BJ (cell line): ENCODE measurements around the gene MAGED2. TPM values are rescaled to one million over a fixed set of nuclear protein-coding genes. Genes with fewer than 3 reads are reported as not detected.

ENCODE experiments used
- CTCF ChIA-PET: fragments of 350-600 bp; formaldehyde crosslinking; extraction: SDS; loops from one replicate; lab custom pipeline; 2021; ENCODE audit warnings: antibody characterized with exemption, inconsistent platforms; lab: Yijun Ruan, JAX
- POLR2A ChIA-PET: fragments of 300-600 bp; sonication (Branson Sonifier 250); formaldehyde crosslinking; extraction: SDS; loops from one replicate; lab custom pipeline; 2021; ENCODE audit warnings: antibody characterized with exemption; lab: Charles Lee
- DNase-seq: peaks from one replicate; pipeline ENCODE4 v3.0.0-alpha.2; 2011; ENCODE audit warnings: low read depth
- H3K27me3 ChIP-seq: 2 replicates; pipeline ENCODE4 v1.6.0; 2011; ENCODE audit warnings: low read length; ENCODE audit not compliant: control insufficient read depth, insufficient read depth
- H3K36me3 ChIP-seq: 2 replicates; pipeline ENCODE4 v1.5.1; 2011; ENCODE audit warnings: low read length; ENCODE audit not compliant: control insufficient read depth, insufficient read depth
- H3K4me3 ChIP-seq: 2 replicates; pipeline ENCODE4 v1.5.1; 2011; ENCODE audit warnings: low read depth, mild to moderate bottlenecking, control low read depth, low read length
- polyA plus RNA-seq: library from polyadenylated mRNA; depleted of rRNA; stranded (reverse); fragments of >200 nt; gene quantifications from 2 replicates; pipeline ENCODE4 v1.2.3, GENCODE V29; 2011
- TF ChIP-seq, protein P1 (sequence below): IDR thresholded peaks from 2 replicates; pipeline ENCODE4 v1.5.1; 2011; ENCODE audit warnings: low read depth, mild to moderate bottlenecking, control low read depth, inconsistent platforms, low read length, moderate library complexity; ENCODE audit not compliant: insufficient read depth

Gene MAGED2
- polyA plus RNA-seq, 1 experiment: 298 TPM

DNA sequence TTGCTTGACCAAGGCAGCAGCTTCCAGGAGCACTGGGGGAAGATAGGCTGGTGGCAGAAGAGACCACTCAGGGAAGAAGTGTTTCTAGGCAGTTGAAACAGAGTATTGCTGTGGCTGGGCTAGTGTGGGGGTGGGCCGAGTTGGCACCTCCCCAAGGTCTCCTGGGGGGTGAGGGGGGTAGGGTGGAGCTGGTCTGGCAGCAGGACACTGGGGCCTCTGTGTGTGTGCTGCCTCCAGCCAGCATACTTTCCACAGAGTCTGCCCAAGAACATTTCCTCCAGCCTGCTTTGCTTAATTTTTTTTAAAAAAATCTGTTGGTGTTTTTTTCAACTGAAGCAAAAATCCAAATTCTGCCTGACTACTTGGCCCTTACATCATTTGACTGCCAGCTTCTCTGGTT, 13.5 kb upstream of the MAGED2 start:
- Histone ChIP-seq H3K4me3 (no peak overlapping the region), H3K36me3 (no peaks in the 10 kb centered on the region), H3K27me3 (peaks cover 2% of the 10 kb centered on the region; the same call in 1 of the 2 replicates)
- ChIA-PET POLR2A (interaction anchor here (0.6 kb wide), 1 partner anchor 263 kb away, joined by 5 read pairs; no protein-coding TSS in a partner anchor), CTCF (no interaction called here)
- TF ChIP-seq, protein P1, sequence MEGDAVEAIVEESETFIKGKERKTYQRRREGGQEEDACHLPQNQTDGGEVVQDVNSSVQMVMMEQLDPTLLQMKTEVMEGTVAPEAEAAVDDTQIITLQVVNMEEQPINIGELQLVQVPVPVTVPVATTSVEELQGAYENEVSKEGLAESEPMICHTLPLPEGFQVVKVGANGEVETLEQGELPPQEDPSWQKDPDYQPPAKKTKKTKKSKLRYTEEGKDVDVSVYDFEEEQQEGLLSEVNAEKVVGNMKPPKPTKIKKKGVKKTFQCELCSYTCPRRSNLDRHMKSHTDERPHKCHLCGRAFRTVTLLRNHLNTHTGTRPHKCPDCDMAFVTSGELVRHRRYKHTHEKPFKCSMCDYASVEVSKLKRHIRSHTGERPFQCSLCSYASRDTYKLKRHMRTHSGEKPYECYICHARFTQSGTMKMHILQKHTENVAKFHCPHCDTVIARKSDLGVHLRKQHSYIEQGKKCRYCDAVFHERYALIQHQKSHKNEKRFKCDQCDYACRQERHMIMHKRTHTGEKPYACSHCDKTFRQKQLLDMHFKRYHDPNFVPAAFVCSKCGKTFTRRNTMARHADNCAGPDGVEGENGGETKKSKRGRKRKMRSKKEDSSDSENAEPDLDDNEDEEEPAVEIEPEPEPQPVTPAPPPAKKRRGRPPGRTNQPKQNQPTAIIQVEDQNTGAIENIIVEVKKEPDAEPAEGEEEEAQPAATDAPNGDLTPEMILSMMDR: no peak
- no peak for DNase-seq

DNA sequence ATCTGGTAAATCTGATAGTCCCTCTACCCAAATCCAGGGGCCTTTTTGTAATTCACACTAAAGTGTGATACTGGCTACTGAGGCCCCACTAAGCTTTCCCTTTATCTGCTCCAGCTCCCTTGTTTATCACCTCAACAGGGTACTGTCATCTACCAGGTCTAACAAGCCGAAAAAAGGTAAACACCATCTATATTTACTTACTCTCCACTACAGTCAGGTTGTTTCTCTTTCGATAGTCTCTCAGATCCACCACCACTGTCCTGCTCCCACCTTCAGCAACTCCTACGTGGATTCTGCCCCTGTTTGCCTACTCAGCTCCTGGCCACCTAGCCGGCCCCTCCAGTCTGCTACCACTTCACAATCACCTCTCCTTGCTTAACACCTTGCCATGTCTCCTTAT, 12.8 kb upstream of the MAGED2 start:
- CTCF ChIA-PET: no interaction called here

DNA sequence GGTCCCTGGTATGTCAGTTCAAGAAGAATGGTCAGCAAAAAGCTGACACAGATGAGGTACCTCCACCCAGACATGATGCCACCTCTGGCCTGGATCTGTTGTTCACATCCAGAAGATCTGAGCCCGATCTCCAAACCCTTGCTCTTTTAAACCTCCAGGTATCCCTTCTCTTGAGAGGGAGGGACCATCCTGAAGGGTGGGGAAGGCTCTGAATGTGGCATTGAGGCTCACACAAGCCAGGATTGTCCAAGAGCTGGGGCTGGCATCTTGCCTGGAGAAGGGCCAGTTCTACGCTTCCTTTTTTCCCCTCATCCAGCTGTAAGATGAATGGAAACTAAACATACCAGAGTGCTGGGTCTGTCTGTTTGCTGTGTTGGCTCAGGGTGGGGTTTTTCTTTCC, 9.4 kb upstream of the MAGED2 start, which contains the start of gene ITIH6:
Gene ITIH6, minus strand, starts transcription at position 119 of the 400 bp plus-strand sequence. Its CDS starts 45 bp downstream, at position 74.
- ChIA-PET POLR2A (no interaction called here), CTCF (no interaction called here)
- TF ChIP-seq, protein P1: no peak
- no peak for DNase-seq
- H3K36me3 ChIP-seq: no peaks in the 10 kb centered on the region
- H3K27me3 ChIP-seq: peaks cover 2% of the 10 kb centered on the region; the same call in 1 of the 2 replicates
- no peak within 1 kb of the TSS for H3K4me3 ChIP-seq

More for the DNA sequence above, 12.8 kb upstream of the MAGED2 start:
- no peak overlapping the region for H3K4me3 ChIP-seq
- DNase-seq: no peak
- H3K27me3 ChIP-seq: peaks cover 2% of the 10 kb centered on the region; the same call in 1 of the 2 replicates
- POLR2A ChIA-PET: interaction anchor here (0.6 kb wide), 1 partner anchor 264 kb away, joined by 5 read pairs; no protein-coding TSS in a partner anchor
- H3K36me3 ChIP-seq: no peaks in the 10 kb centered on the region
- TF ChIP-seq, protein P1: no peak

DNA sequence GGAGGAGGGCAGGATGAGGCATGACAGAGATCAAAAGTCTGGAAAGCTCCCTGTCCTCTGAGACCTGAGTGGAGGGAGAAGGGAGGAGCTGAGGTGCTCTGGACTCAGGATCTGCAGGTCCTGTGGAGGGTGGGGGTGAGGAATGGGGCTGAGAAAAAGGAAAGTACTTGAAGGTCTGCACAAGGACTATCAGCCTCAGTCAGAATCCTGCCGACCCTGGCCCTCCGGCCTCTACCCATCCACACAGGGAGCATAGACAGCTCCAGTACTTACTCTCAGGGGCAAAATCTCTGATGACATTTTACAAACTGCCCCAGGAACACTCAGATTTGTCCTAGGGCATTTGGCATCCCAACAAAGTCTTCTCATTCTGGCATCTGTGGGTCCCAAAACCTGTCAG, 8.5 kb upstream of the MAGED2 start:
- Histone ChIP-seq H3K27me3 (peaks cover 2% of the 10 kb centered on the region; the same call in 1 of the 2 replicates), H3K36me3 (no peaks in the 10 kb centered on the region), H3K4me3 (no peak overlapping the region)
- TF ChIP-seq, protein P1: no peak
- POLR2A ChIA-PET: no interaction called here
- DNase-seq: no peak
- CTCF ChIA-PET: no interaction called here

DNA sequence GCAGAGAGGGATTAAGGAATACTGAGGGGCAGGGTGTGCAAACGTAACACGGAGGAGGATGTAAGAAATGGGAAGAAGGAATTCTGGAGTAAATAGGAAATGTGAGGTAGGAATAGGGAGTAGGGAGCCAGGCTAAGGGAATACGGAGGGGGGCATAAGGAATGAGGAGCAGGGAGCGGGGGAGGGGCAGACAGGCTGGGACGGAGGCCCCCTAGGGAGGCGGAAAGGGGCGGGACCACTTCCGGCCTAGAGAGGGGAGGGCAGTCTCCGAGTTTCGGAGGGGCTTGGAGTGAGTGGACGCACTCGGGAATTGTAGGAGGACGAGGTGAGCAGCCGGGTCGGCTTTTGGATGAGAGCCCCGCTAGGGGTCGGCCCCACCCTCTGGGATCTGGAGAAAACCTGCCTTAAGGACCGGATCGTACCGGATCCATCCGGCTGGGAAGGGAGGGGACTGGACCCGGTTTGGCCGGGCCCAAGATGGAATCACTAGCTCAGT, 612 bp downstream of the MAGED2 start:
- CTCF ChIA-PET: no interaction called here
- POLR2A ChIA-PET: interaction anchor here (1.0 kb wide), 1 partner anchor 169 kb away, joined by 13 read pairs; no protein-coding TSS in a partner anchor
- no peak for DNase-seq
- Histone ChIP-seq H3K4me3 (peak overlapping the region; percentile 61), H3K36me3 (peaks cover 15% of the 10 kb centered on the region), H3K27me3 (no peaks in the 10 kb centered on the region)
- TF ChIP-seq, protein P1: no peak
